ENCODE measurements around the gene WNT8A.
"Not testable (repeated sequence)": the region's sequence is repeated elsewhere in the genome, so short reads cannot be mapped to it uniquely, and the experiment has no call there.

WNT8A gene

DNA sequence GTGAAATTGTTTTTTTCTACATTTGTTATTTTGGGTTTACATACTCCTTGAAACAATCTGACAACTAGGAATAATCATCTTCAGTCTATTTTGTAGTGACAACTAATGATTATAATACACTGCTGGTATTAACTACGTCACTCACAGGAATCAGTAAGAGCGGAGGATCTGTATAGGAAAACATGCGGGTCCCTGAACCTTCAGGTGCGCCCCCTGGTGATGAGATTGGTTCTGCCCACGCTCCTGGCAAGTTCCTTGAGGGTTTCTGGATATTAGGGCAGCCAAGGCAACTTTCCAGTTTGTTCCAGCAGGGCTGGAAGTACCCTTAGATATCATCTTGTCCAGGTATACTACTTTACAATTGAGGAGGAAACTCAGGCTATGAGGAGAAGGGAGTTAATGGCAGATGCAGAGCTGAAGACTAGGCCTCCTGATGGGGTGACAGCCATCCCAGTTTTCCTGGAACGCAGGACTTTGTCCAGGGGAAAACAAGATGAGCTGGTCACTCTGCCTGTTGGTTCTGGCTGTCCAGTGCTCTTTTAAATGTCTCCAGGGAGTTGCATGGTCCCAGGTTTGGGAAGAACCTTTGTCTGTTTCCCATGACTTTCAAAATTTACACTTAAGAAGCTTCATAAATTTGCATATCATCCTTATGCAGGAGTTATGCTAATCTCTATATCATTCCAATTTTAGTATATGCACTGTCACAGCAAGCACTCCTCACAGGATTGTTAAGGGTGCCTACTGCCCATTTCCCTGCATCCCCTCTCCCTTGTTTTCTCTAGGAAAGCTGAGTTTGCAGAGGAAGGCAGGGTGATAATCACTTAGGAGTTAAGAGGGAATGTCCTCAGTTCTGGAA, 14.9 kb upstream of the WNT8A start:
- Mint-ChIP-seq H3K4me3 (no peak overlapping the region), H3K9me3 (no peaks in the 10 kb centered on the region), H3K36me3 (ENCODE audit: low read depth) (no peaks in the 10 kb centered on the region), H3K27me3 (peaks cover 3% of the 10 kb centered on the region), H3K4me1 (ENCODE audit: low read depth) (peaks cover 4% of the 10 kb centered on the region), H3K27ac (no peak overlapping the region)

DNA sequence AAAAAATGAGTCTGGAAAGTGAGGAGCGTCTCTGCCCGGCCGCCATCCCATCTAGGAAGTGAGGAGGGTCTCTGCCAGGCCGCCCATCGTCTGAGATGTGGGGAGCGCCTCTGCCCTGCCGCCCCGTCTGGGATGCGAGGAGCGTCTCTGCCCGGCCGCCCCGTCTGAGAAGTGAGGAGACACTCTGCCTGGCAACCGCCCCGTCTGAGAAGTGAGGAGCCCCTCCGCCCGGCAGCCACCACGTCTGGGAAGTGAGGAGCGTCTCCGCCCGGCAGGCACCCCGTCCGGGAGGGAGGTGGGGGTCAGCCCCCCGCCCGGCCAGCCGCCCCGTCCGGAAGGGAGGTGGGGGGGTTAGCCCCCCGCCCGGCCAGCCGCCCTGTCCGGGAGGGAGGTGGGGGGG, 13.8 kb upstream of the WNT8A start:
- not testable (repeated sequence) for H3K27ac Mint-ChIP-seq; H3K4me1 Mint-ChIP-seq (ENCODE audit: low read depth); H3K36me3 Mint-ChIP-seq (ENCODE audit: low read depth); H3K4me3 Mint-ChIP-seq; H3K9me3 Mint-ChIP-seq; H3K27me3 Mint-ChIP-seq

DNA sequence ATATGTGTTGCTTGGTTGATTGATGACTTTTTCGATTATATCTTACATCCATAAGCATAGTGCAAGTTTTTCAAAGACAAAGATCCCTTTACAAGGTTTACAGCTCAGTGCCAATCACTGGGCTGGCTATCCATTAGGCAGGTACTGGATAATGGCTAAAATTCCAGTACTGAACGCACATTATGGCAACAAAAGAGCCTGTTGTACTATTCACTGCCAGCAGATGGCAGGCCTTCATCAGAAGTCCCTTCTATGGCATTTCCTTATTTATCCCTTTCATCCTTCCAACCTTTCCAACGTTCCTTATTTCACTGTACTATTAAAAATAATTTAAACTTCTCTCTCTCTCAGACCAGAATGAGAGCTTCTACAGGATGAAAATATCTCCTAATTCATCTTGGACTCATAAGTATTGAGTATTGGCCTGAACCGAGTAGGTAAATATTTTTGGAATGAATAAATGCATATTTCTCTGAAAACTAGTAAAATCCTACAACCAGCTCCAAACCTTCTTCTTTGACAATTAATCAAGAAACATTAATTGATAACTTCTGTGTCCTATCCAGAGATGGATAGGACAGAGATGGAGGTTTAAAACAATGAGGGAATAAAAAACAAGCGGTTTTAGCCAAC, 6.7 kb upstream of the WNT8A start:
- H3K27me3 Mint-ChIP-seq = no peaks in the 10 kb centered on the region
- H3K9me3 Mint-ChIP-seq = no peaks in the 10 kb centered on the region
- no peak overlapping the region for H3K27ac Mint-ChIP-seq
- no peak overlapping the region for H3K4me3 Mint-ChIP-seq
- H3K4me1 Mint-ChIP-seq (ENCODE audit: low read depth) = peaks cover 16% of the 10 kb centered on the region
- no peaks in the 10 kb centered on the region for H3K36me3 Mint-ChIP-seq (ENCODE audit: low read depth)

DNA sequence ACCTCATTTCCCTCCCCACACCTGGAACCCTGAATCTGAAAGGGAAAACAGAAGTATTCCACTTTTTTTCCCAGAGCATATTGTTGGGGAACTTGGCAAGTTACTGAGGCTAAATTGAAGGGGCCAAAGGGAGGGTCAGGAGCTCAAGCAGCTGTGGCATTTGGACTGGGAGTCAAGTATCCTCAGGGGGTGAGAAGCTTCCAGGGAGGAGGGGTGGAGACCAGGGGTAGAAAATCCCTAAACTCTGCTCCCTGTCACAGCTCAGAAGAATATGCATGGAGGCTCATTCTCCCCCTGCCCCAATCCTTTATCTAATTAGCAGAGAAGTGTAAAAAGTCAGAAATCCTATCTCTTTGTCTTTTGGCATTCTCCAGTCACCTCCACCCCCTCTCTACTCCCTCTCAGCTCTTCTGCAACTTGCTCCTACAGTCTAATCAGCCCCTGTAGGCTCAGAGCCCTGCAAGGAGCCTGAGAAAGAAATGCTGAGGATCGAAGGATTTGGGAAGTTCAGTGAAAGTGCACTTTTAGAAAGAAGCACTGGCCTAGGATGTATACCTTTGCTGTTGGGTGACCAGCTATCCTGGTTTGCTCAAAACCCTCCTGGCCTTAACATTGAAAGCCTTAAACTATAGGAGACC, 5.7 kb upstream of the WNT8A start:
- no peak overlapping the region for H3K4me3 Mint-ChIP-seq
- H3K27ac Mint-ChIP-seq = no peak overlapping the region
- H3K36me3 Mint-ChIP-seq (ENCODE audit: low read depth) = no peaks in the 10 kb centered on the region
- H3K4me1 Mint-ChIP-seq (ENCODE audit: low read depth) = peaks cover 16% of the 10 kb centered on the region
- no peaks in the 10 kb centered on the region for H3K27me3 Mint-ChIP-seq
- no peaks in the 10 kb centered on the region for H3K9me3 Mint-ChIP-seq

DNA sequence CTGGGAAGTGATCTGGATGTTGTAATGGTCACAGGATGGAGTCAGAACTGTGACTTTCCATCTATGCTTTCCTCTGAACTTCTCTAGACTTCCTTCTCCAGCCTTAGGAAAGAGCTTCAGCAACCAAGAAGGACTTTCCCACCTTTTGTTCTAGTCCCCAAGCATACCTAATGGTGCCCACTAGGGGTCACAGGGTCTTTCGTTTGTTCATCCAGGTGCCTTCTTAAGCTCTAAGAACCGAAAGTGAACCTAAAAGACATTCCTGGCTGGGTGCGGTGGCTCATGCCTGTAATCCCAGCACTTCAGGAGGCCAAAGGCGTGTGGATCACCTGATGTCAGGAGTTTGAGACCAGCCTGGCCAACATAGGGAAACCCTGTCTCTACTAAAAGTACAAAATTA, 1.8 kb upstream of the WNT8A start:
- Mint-ChIP-seq H3K36me3 (ENCODE audit: low read depth) (no peaks in the 10 kb centered on the region), H3K27ac (no peak overlapping the region), H3K9me3 (no peaks in the 10 kb centered on the region), H3K27me3 (no peaks in the 10 kb centered on the region), H3K4me3 (no peak overlapping the region), H3K4me1 (ENCODE audit: low read depth) (peaks cover 16% of the 10 kb centered on the region)

DNA sequence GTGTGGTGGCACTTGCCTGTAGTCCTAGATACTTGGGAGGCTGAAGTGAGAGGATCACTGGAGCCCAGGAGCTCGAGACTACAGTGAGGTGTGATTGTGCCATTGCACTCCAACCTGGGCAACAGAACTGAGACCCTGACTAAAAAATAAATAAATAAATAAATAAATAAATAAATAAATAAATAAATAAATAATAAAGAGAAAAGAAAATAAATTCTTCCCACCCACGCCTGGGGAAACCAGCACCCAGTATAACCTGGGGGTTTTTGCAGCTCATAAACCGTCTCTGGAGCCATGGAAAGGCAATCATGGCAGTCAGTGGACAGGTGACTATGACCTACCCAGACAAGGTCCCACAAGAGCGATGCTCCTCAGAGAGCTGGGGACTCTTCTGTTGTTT, 7.9 kb downstream of the WNT8A start:
- Mint-ChIP-seq H3K27ac (no peak overlapping the region), H3K9me3 (no peaks in the 10 kb centered on the region), H3K27me3 (no peaks in the 10 kb centered on the region), H3K36me3 (ENCODE audit: low read depth) (no peaks in the 10 kb centered on the region), H3K4me1 (ENCODE audit: low read depth) (peaks cover 14% of the 10 kb centered on the region), H3K4me3 (no peak overlapping the region)

DNA sequence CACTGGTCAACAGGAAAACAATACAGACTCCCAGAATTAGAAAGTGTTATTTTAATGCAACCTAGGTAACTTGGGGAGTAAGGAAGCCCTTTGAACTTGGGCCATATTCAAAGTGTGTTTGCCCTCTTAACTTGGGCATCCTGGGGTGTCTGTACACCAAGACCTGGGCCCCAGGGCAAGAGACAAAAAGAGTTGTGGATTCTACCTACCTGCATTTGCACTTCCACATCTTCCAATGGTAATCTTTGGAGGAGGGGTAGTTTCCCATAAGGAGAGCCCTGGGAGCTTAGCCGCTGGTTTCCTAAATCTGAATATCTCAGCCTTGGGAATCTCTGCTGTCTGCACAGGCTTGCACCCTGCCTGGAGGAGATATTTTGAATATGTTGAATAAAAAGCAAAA, 8.5 kb downstream of the WNT8A start:
- Mint-ChIP-seq H3K4me1 (ENCODE audit: low read depth) (peaks cover 14% of the 10 kb centered on the region), H3K27me3 (no peaks in the 10 kb centered on the region), H3K36me3 (ENCODE audit: low read depth) (no peaks in the 10 kb centered on the region), H3K9me3 (no peaks in the 10 kb centered on the region), H3K27ac (no peak overlapping the region), H3K4me3 (no peak overlapping the region)

DNA sequence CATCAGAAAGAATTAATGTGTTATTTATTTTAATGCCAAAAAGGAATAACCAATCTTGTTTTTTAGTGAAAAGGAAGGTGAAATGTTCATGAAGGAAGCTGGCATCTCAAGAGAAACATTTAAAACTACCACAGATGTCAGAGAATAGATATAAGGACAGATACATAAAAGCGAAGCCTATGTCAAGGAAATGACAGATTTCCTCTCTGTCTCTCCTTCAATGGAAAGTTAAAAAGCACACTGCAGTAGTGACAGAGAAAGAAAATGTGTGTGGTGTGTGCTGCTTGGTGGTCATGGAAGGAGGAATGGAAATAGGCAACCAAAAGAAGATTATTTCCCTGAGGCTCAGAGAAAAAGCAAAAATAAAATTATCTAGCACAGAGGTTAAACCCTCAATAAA, 9.2 kb downstream of the WNT8A start:
- H3K4me1 Mint-ChIP-seq (ENCODE audit: low read depth) = peaks cover 14% of the 10 kb centered on the region

DNA sequence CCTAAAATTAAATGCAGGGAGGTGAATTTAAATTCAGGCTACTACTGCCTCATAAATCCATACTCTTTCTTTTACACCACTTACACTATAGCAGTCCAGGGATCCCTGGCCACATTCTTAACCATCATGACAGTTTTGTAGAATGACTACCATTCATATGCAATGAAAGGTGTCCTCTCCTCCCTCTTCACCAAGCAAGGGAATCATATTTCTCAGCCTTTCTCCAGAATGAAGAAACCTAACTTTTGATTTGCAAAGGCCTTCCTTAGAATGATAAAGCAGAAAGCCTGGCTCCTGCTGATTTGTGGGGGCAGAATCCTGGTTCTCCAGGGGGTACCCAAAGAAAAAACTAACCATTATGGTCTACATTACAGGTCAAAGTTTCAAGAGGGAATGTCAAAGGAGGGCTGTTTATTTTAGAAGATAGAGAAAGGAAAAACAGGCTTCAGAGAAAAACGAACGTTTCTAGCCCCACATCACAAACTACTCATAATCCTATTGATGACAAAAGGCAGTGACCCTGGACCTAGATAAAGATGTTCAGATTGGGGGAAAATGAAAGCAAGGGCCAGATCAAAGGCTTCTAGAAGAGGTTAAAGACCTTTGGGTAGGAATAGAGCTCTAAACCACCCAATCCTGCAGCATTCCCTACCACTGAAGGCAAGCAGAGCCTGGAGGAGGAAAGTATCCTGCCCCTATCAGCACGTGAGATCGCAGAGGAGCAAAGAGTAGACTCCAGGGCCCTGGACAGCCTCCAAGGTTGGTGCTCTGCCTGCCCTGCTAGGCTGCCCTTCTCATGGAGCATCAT, 11.5 kb downstream of the WNT8A start:
- Mint-ChIP-seq H3K9me3 (no peaks in the 10 kb centered on the region), H3K36me3 (ENCODE audit: low read depth) (no peaks in the 10 kb centered on the region), H3K27me3 (no peaks in the 10 kb centered on the region), H3K4me3 (no peak overlapping the region), H3K4me1 (ENCODE audit: low read depth) (peaks cover 14% of the 10 kb centered on the region), H3K27ac (no peak overlapping the region)

More for the DNA sequence above, 9.2 kb downstream of the WNT8A start:
- no peak overlapping the region for H3K4me3 Mint-ChIP-seq
- H3K36me3 Mint-ChIP-seq (ENCODE audit: low read depth) = no peaks in the 10 kb centered on the region
- no peak overlapping the region for H3K27ac Mint-ChIP-seq
- H3K9me3 Mint-ChIP-seq = no peaks in the 10 kb centered on the region
- H3K27me3 Mint-ChIP-seq = no peaks in the 10 kb centered on the region

DNA sequence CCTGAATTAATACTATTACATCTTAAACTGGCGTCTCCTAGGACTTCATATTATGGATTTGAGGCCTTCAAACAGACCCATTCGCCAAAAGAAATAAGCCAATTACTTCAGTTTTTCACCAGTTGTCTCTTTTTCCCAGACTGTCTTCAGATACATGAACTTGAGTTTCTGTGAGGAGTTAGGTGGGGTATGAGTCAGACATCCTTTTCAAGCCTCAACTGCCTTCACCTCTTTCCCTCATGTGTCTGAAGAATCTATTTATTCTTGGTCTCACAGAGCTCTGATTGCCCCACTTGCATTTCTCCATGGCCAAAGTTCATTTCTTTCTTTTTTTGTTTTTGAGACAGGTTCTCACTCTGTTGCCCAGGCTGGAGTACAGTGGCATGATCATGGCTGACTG, 12.5 kb downstream of the WNT8A start:
- Mint-ChIP-seq H3K9me3 (no peaks in the 10 kb centered on the region), H3K27me3 (peaks cover 4% of the 10 kb centered on the region), H3K27ac (no peak overlapping the region), H3K36me3 (ENCODE audit: low read depth) (no peaks in the 10 kb centered on the region), H3K4me3 (no peak overlapping the region), H3K4me1 (ENCODE audit: low read depth) (peaks cover 14% of the 10 kb centered on the region)

DNA sequence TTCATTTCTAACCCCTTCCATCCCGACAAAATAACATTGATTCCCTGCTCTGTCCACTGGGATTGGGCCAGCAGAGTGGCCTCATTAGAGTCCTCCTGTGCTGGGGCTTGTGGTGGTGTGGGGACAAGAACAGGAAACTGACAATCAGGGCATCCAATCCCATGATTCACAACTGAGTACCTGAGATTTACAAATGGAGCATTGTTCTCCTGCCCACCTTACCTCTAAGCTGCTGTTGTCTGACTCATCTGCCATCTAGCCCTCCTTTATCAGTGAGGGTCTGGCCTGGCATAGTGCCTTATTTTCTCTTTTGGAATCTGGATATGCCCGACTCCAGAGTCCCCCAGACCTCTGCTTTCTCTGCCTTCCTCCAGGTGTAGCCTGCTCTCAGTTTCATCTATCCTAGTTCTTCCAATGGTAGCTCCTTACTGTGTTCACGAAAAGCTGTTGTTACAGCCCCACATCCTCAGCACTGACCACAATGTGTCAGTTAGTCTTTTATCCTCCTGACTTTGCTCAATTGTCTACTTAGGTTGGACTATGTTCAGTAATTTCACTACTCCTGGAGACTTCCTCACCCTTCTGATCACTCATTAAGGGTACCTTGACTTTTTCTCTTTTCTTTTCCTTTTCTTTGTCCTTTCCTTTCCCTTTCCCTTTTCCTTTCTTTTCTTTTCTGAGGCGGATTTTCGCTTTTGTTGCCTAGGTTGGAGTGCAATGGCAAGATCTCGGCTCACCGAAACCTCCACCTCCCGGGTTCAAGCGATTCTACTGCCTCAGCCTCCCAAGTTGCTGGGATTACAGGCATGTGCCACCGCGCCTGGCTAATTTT, 13.4 kb downstream of the WNT8A start:
- H3K27me3 Mint-ChIP-seq = peaks cover 4% of the 10 kb centered on the region
- no peaks in the 10 kb centered on the region for H3K36me3 Mint-ChIP-seq (ENCODE audit: low read depth)
- H3K9me3 Mint-ChIP-seq = no peaks in the 10 kb centered on the region
- peaks cover 14% of the 10 kb centered on the region for H3K4me1 Mint-ChIP-seq (ENCODE audit: low read depth)
- no peak overlapping the region for H3K4me3 Mint-ChIP-seq
- no peak overlapping the region for H3K27ac Mint-ChIP-seq

DNA sequence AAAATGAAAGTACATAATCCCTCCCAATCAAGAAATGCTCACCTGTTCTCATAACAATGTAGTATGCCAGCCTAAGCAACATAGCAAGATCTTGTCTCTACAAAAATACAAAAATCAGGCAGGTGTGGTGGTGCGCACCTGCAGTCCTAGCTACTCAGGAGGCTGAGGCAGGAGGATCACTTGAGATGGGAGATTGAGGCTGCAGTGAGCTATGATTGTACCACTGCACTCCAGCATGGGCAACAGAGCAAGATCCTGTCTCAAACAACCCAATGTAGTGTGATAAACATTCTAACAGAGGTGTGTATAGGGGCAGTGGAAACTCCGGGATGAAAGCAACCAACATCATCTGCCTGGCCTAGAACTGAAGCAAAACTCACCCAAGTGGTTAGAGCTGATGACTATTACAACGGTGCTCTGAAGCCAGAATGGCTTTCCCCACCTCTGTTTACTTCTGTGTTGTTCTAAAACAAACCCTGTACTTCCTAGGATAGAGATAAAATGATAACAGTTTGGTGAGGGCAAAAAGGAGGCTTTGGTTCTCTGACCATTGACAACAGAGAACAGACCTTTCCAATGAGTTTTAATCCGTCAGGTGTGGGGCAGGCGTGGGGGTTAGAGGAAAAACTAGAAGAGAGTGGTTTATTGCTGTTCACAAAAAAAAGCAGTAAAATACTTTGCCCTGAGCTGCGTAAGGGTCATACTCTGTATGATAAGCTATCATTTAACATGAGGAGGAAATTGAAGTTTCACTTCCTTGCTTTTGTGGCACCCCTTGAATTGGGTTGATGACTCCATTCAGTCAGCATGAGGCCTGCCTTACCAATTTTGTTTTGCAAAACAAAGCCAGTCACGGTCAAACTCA, 18.9 kb downstream of the WNT8A start:
- peaks cover 6% of the 10 kb centered on the region for H3K27me3 Mint-ChIP-seq
- no peaks in the 10 kb centered on the region for H3K36me3 Mint-ChIP-seq (ENCODE audit: low read depth)
- H3K9me3 Mint-ChIP-seq = no peaks in the 10 kb centered on the region
- no peak overlapping the region for H3K27ac Mint-ChIP-seq
- H3K4me3 Mint-ChIP-seq = no peak overlapping the region
- peaks cover 3% of the 10 kb centered on the region for H3K4me1 Mint-ChIP-seq (ENCODE audit: low read depth)

DNA sequence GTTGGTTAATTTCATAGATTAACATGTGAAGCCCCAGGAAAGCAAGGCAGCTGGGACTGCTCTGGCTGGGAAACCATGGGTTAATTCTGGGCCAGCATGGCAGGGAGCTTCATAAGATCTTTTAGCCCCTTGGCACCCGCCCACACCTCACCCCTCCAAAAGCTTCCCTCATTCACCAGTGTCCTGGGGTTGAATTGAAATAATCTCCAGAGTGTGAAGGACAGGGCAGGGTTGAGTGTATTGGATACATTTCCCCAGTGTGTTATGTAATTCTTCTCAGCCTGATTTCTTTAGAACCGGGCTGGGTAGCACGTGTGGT, 19.4 kb downstream of the WNT8A start:
- peaks cover 8% of the 10 kb centered on the region for H3K27me3 Mint-ChIP-seq
- H3K36me3 Mint-ChIP-seq (ENCODE audit: low read depth) = no peaks in the 10 kb centered on the region
- H3K27ac Mint-ChIP-seq = no peak overlapping the region
- H3K9me3 Mint-ChIP-seq = no peaks in the 10 kb centered on the region
- H3K4me1 Mint-ChIP-seq (ENCODE audit: low read depth) = peaks cover 3% of the 10 kb centered on the region
- no peak overlapping the region for H3K4me3 Mint-ChIP-seq
